Body of pancreas (tissue), 4 donors: ENCODE data around the gene PCSK6. TPM values are rescaled to one million over a fixed set of nuclear protein-coding genes. Genes with fewer than 3 reads are reported as not detected.
"Not testable (repeated sequence)": the region's sequence is repeated elsewhere in the genome, so short reads cannot be mapped to it uniquely, and the experiment has no call there.

ENCODE experiments used
- ATAC-seq: fragments of 150-250 bp; one replicate; pipeline ENCODE4 v1.9.1; 2016
- DNase-seq, 4 donors: peaks; one replicate each; pipeline ENCODE4 v3.0.0-alpha.2; 2019
- H3K27ac ChIP-seq, 4 donors: fragments of 200-600 bp; sonication (generic); 1 replicate in 3 of 4; 2 replicates in 1 of 4; pipeline versions ENCODE4 v1.5.1 to v1.6.1; 2016 to 2019; ENCODE audit warnings: mild to moderate bottlenecking in 1 of 4, mixed read lengths in 1 of 4, moderate library complexity in 1 of 4
- H3K27me3 ChIP-seq, 2 donors: fragments of 200-600 bp; sonication (generic); one replicate each; pipeline ENCODE4 v1.6.0; 2016; ENCODE audit warnings: mild to moderate bottlenecking in 1 of 2
- H3K36me3 ChIP-seq, 2 donors: fragments of 200-600 bp; sonication (generic); replicated peaks in 1 of 2; 2 replicates each; pipeline ENCODE4 v1.5.1; 2016; ENCODE audit warnings: low read depth in 2 of 2; ENCODE audit not compliant: insufficient read depth in 1 of 2
- H3K4me1 ChIP-seq: fragments of 200-600 bp; sonication (generic); one replicate; pipeline ENCODE4 v1.6.0; 2016
- H3K4me3 ChIP-seq, 2 donors: fragments of 200-600 bp; sonication (generic); 1 replicate in 1 of 2; 2 replicates in 1 of 2; pipeline ENCODE4 v1.5.1; 2016 to 2019
- H3K9me3 ChIP-seq, 3 donors: fragments of 200-600 bp; sonication (generic); 1 replicate in 2 of 3; 2 replicates in 1 of 3; pipeline ENCODE4 v1.5.1; 2016
- POLR2A ChIP-seq, 3 donors: fragments of 450-650 bp; IDR thresholded peaks; one replicate each; pipeline ENCODE4 v1.6.1; 2016; ENCODE audit warnings: antibody characterized with exemption in 3 of 3, mild to moderate bottlenecking in 2 of 3
- WGBS, 2 donors: methylation state at CpG; one replicate each; pipeline ENCODE4 v1.1.5; 2017; 5-methylcytosine and 5-hydroxymethylcytosine counted together
- intact Hi-C: fragments of 100-400 bp; cut with DNase I; formaldehyde crosslinking; loops from one replicate; pipeline ENCODE4 v1.15.1; 2023
- total RNA-seq, 2 donors: library from RNA; depleted of rRNA; stranded (reverse); fragments of >200 nt; gene quantifications; one replicate each; pipeline ENCODE4 v1.1.0, GENCODE V29; 2016
- TF ChIP-seq, protein P1 (sequence below), 7 experiments: fragments of 450-650 bp in 4 of 7; fragments of 200-600 bp in 3 of 7; sonication (generic) in 3 of 7; IDR thresholded peaks; one replicate each; pipeline ENCODE4 v1.5.1; 2016 to 2019; ENCODE audit warnings: antibody characterized with exemption in 7 of 7

Gene PCSK6
- total RNA-seq, 2 donors from 2014 or later = 8.9 to 10.1 TPM

DNA sequence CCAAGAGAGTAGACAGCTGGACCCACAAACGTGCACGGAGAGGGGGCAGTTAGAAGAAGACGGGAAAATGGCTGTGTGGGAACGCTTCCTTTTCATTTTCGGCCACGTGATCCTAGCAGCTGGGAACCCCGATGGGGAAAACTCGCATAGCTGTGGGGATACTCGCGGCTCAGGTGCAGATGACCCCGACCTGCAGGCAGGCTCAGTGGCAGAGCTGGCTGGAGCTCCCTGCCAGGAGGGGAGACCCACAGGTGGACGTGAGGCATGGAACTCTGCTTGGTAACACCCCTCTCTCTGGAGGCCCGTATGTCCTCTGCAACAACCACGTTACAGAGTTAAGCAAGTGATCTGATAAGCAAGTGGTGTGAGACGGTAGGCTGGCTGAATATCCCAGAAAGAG is 109.9 kb downstream of the PCSK6 start:
- H3K27ac ChIP-seq = no peak overlapping the region
- WGBS, 2 donors = 89 to 90% methylated on average over 14 to 15 of the region's 15 CpGs
- H3K36me3 ChIP-seq = no peaks in the 10 kb centered on the region
- H3K9me3 ChIP-seq = no peaks in the 10 kb centered on the region
- no peak for DNase-seq
- no peak for ATAC-seq
- no peak overlapping the region for H3K4me3 ChIP-seq
- no peak for TF ChIP-seq POLR2A (IDR thresholded peaks at IDR 0.05)
- TF ChIP-seq, protein P1, sequence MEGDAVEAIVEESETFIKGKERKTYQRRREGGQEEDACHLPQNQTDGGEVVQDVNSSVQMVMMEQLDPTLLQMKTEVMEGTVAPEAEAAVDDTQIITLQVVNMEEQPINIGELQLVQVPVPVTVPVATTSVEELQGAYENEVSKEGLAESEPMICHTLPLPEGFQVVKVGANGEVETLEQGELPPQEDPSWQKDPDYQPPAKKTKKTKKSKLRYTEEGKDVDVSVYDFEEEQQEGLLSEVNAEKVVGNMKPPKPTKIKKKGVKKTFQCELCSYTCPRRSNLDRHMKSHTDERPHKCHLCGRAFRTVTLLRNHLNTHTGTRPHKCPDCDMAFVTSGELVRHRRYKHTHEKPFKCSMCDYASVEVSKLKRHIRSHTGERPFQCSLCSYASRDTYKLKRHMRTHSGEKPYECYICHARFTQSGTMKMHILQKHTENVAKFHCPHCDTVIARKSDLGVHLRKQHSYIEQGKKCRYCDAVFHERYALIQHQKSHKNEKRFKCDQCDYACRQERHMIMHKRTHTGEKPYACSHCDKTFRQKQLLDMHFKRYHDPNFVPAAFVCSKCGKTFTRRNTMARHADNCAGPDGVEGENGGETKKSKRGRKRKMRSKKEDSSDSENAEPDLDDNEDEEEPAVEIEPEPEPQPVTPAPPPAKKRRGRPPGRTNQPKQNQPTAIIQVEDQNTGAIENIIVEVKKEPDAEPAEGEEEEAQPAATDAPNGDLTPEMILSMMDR (IDR thresholded peaks at IDR 0.05) = no peak
- intact Hi-C loops = no loop called here
- no peaks in the 10 kb centered on the region for H3K27me3 ChIP-seq
- peaks cover 5% of the 10 kb centered on the region for H3K4me1 ChIP-seq

- no peaks in the 10 kb centered on the region for H3K36me3 ChIP-seq
- WGBS, 2 donors = 93 to 99% methylated on average over 10 to 13 of the region's 13 CpGs
- no peaks in the 10 kb centered on the region for H3K27me3 ChIP-seq
- intact Hi-C loops = no loop called here
- ATAC-seq = no peak
- peaks cover 6% of the 10 kb centered on the region for H3K4me1 ChIP-seq
- H3K27ac ChIP-seq = no peak overlapping the region
- DNase-seq = no peak
- no peak overlapping the region for H3K4me3 ChIP-seq
- TF ChIP-seq, protein P1 (IDR thresholded peaks at IDR 0.05) = no peak
- H3K9me3 ChIP-seq = no peaks in the 10 kb centered on the region
Measured at GRCh38 chr15:101378879-101379278, 110.6 kb downstream of the PCSK6 start.

DNA sequence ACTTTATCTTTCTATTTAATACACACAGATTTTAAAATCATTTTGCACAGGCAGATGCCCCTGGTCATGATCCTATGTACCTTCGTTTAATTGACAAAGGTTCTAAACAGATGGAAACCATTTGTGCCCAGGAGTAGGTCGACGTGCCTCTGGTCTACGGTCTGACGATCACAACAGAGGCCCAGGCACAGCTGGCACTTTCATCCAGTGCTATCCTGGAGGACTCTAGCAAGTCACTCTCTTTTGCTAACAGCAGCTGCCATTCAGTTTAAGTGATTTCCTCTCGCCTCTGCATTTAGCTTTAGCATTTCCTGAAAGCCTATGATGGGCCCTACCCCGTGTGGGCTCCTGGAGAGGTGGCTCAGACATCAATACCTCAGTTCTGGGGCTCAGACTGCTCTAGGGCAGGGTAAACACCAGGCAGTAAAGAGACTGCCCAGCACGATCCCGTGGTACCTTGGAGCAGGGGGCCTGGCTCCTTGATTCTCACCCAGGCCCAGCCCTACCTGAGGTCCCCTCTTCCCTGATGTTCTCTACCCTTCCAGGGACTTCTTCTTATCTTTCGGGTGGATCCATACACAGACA is 111.2 kb downstream of the PCSK6 start:
- no peaks in the 10 kb centered on the region for H3K9me3 ChIP-seq
- TF ChIP-seq, protein P1 (IDR thresholded peaks at IDR 0.05) = no peak
- TF ChIP-seq POLR2A (IDR thresholded peaks at IDR 0.05) = no peak
- intact Hi-C loops = no loop called here
- H3K36me3 ChIP-seq = no peaks in the 10 kb centered on the region
- DNase-seq (no peak), ATAC-seq (no peak)
- no peak overlapping the region for H3K4me3 ChIP-seq
- H3K27ac ChIP-seq = no peak overlapping the region
- WGBS, 2 donors = 86 to 88% methylated on average over 9 to 10 of the region's 10 CpGs
- peaks cover 12% of the 10 kb centered on the region for H3K4me1 ChIP-seq
- no peaks in the 10 kb centered on the region for H3K27me3 ChIP-seq

- Histone ChIP-seq H3K36me3 (no peaks in the 10 kb centered on the region), H3K4me3 (no peak overlapping the region), H3K9me3 (no peaks in the 10 kb centered on the region), H3K27ac (no peak overlapping the region), H3K27me3 (no peaks in the 10 kb centered on the region), H3K4me1 (peaks cover 13% of the 10 kb centered on the region)
- DNase-seq (peak in 1 of 4 donors; percentile 21), ATAC-seq (no peak)
- intact Hi-C loops = no loop called here
- WGBS, 2 donors = 79 to 88% methylated on average over 6 to 14 of the region's 14 CpGs
- TF ChIP-seq, protein P1 (IDR thresholded peaks at IDR 0.05) = no peak
- TF ChIP-seq POLR2A (IDR thresholded peaks at IDR 0.05) = no peak
Measured at GRCh38 chr15:101376615-101377395, 112.7 kb downstream of the PCSK6 start.

GRCh38 chr15:101375006-101375405 is 114.5 kb downstream of the PCSK6 start:
- H3K36me3 ChIP-seq, intact Hi-C loops, ATAC-seq, H3K27ac ChIP-seq, H3K4me3 ChIP-seq, H3K9me3 ChIP-seq, DNase-seq, H3K27me3 ChIP-seq: not testable (repeated sequence)
- peaks cover 13% of the 10 kb centered on the region for H3K4me1 ChIP-seq
- 87 to 90% methylated on average over 15 of the region's 15 CpGs for WGBS, 2 donors
